ENCODE data around the gene SS18L1. TPM values are rescaled to one million over a fixed set of nuclear protein-coding genes. Genes with fewer than 3 reads are reported as not detected.

Gene SS18L1
- total RNA-seq, 2 experiments from 2014 or later, result 21.0 to 23.3 TPM

- peaks cover 1% of the 10 kb centered on the region for H3K36me3 Mint-ChIP-seq
- POLR2A ChIA-PET, result interaction anchor here (0.8 to 1.2 kb wide), 2 partner anchors 39 to 205 kb away, joined by 3 read pairs; partner anchors contain the start of genes PSMA7, RPS21 and SS18L1
- H3K27me3 Mint-ChIP-seq, result no peaks in the 10 kb centered on the region
- no peaks in the 10 kb centered on the region for H3K9me3 Mint-ChIP-seq
- no peak for DNase-seq
- peak overlapping the region; percentile 94 for H3K4me3 Mint-ChIP-seq
- peak overlapping the region; percentile 96 for H3K27ac Mint-ChIP-seq
- no peak for ATAC-seq (ENCODE audit: low read depth)
- peaks cover 21% of the 10 kb centered on the region for H3K4me1 Mint-ChIP-seq
These were observed 38.2 kb downstream of the SS18L1 start for GRCh38 chr20:62181808-62182207.

GRCh38 chr20:62182469-62183425 is 39.2 kb downstream of the SS18L1 start, which contains the start of gene MTG2:
MTG2 (plus strand) TSS chr20:62183028; CDS start chr20:62193421, 10,393 bp downstream.
- H3K4me1 Mint-ChIP-seq, result peaks cover 26% of the 10 kb centered on the region
- no peaks in the 10 kb centered on the region for H3K27me3 Mint-ChIP-seq
- POLR2A ChIA-PET, result interaction anchor here (0.7 to 1.3 kb wide), 3 partner anchors 116 to 204 kb away, joined by 3 to 6 read pairs (median 3); partner anchors contain the start of genes RPS21 and TAF4
- H3K36me3 Mint-ChIP-seq, result peaks cover 1% of the 10 kb centered on the region
- H3K4me3 Mint-ChIP-seq, result peak within 1 kb of the TSS; percentile 94
- ATAC-seq (ENCODE audit: low read depth) (peak; percentile 98), DNase-seq (peak; percentile 93)
- peak within 1 kb of the TSS; percentile 96 for H3K27ac Mint-ChIP-seq
- no peaks in the 10 kb centered on the region for H3K9me3 Mint-ChIP-seq

- POLR2A ChIA-PET, result interaction anchor here (1.3 kb wide), 1 partner anchor 117 kb away, joined by 6 read pairs; the partner anchor contains the start of gene TAF4
- Mint-ChIP-seq H3K27ac (peak overlapping the region; percentile 96), H3K4me1 (peaks cover 28% of the 10 kb centered on the region)
These were observed 40.0 kb downstream of the SS18L1 start for GRCh38 chr20:62183426-62184142.

GRCh38 chr20:62186096-62186426 is 42.5 kb downstream of the SS18L1 start:
- Mint-ChIP-seq H3K27me3 (no peaks in the 10 kb centered on the region), H3K4me1 (peaks cover 31% of the 10 kb centered on the region)

More at GRCh38 chr20:62183426-62184142, 40.0 kb downstream of the SS18L1 start:
- DNase-seq (no peak), ATAC-seq (ENCODE audit: low read depth) (no peak)
- peak overlapping the region; percentile 94 for H3K4me3 Mint-ChIP-seq
- H3K36me3 Mint-ChIP-seq, result peaks cover 1% of the 10 kb centered on the region
- H3K9me3 Mint-ChIP-seq, result no peaks in the 10 kb centered on the region
- no peaks in the 10 kb centered on the region for H3K27me3 Mint-ChIP-seq

GRCh38 chr20:62186887-62187866 is 43.6 kb downstream of the SS18L1 start:
- no peaks in the 10 kb centered on the region for H3K9me3 Mint-ChIP-seq
- H3K36me3 Mint-ChIP-seq, result peaks cover 5% of the 10 kb centered on the region
- ATAC-seq (ENCODE audit: low read depth) (no peak), DNase-seq (no peak)
- H3K4me3 Mint-ChIP-seq, result no peak overlapping the region
- POLR2A ChIA-PET, result no interaction called here
- no peaks in the 10 kb centered on the region for H3K27me3 Mint-ChIP-seq
- H3K4me1 Mint-ChIP-seq, result peaks cover 25% of the 10 kb centered on the region
- H3K27ac Mint-ChIP-seq, result no peak overlapping the region

More at GRCh38 chr20:62186096-62186426, 42.5 kb downstream of the SS18L1 start:
- no peak for DNase-seq
- POLR2A ChIA-PET, result no interaction called here
- ATAC-seq (ENCODE audit: low read depth), result no peak
- Mint-ChIP-seq H3K9me3 (no peaks in the 10 kb centered on the region), H3K36me3 (peaks cover 5% of the 10 kb centered on the region), H3K4me3 (no peak overlapping the region), H3K27ac (no peak overlapping the region)

GRCh38 chr20:62190639-62191411 is 47.3 kb downstream of the SS18L1 start:
- DNase-seq (no peak), ATAC-seq (ENCODE audit: low read depth) (no peak)
- Mint-ChIP-seq H3K36me3 (peaks cover 7% of the 10 kb centered on the region), H3K27me3 (no peaks in the 10 kb centered on the region), H3K4me1 (peaks cover 12% of the 10 kb centered on the region), H3K9me3 (no peaks in the 10 kb centered on the region), H3K27ac (no peak overlapping the region), H3K4me3 (no peak overlapping the region)
- POLR2A ChIA-PET, result no interaction called here

- H3K4me1 Mint-ChIP-seq, result peaks cover 12% of the 10 kb centered on the region
- POLR2A ChIA-PET, result no interaction called here
These were observed 48.4 kb downstream of the SS18L1 start for GRCh38 chr20:62191781-62192559.

GRCh38 chr20:62192635-62193034 is 49.1 kb downstream of the SS18L1 start:
- H3K9me3 Mint-ChIP-seq, result no peaks in the 10 kb centered on the region
- H3K4me1 Mint-ChIP-seq, result peaks cover 7% of the 10 kb centered on the region
- H3K36me3 Mint-ChIP-seq, result peaks cover 7% of the 10 kb centered on the region
- no peak for DNase-seq
- H3K27me3 Mint-ChIP-seq, result no peaks in the 10 kb centered on the region
- no peak overlapping the region for H3K4me3 Mint-ChIP-seq
- POLR2A ChIA-PET, result no interaction called here
- ATAC-seq (ENCODE audit: low read depth), result no peak
- no peak overlapping the region for H3K27ac Mint-ChIP-seq

More at GRCh38 chr20:62191781-62192559, 48.4 kb downstream of the SS18L1 start:
- no peaks in the 10 kb centered on the region for H3K9me3 Mint-ChIP-seq
- no peak overlapping the region for H3K4me3 Mint-ChIP-seq
- ATAC-seq (ENCODE audit: low read depth), result no peak
- peaks cover 7% of the 10 kb centered on the region for H3K36me3 Mint-ChIP-seq
- no peak overlapping the region for H3K27ac Mint-ChIP-seq
- no peak for DNase-seq
- H3K27me3 Mint-ChIP-seq, result no peaks in the 10 kb centered on the region

- peaks cover 7% of the 10 kb centered on the region for H3K36me3 Mint-ChIP-seq
- H3K9me3 Mint-ChIP-seq, result no peaks in the 10 kb centered on the region
- no peak overlapping the region for H3K27ac Mint-ChIP-seq
- ATAC-seq (ENCODE audit: low read depth) (no peak), DNase-seq (no peak)
- POLR2A ChIA-PET, result no interaction called here
- no peak overlapping the region for H3K4me3 Mint-ChIP-seq
- peaks cover 5% of the 10 kb centered on the region for H3K4me1 Mint-ChIP-seq
- H3K27me3 Mint-ChIP-seq, result no peaks in the 10 kb centered on the region
These were observed 49.8 kb downstream of the SS18L1 start for GRCh38 chr20:62193079-62194025.

- ATAC-seq (ENCODE audit: low read depth), result no peak
- POLR2A ChIA-PET, result no interaction called here
- H3K36me3 Mint-ChIP-seq, result peaks cover 16% of the 10 kb centered on the region
These were observed 51.5 kb downstream of the SS18L1 start for GRCh38 chr20:62195075-62195405.

GRCh38 chr20:62195736-62196135 is 52.2 kb downstream of the SS18L1 start:
- Mint-ChIP-seq H3K4me1 (peaks cover 1% of the 10 kb centered on the region), H3K27me3 (no peaks in the 10 kb centered on the region), H3K9me3 (no peaks in the 10 kb centered on the region), H3K36me3 (peaks cover 18% of the 10 kb centered on the region), H3K4me3 (no peak overlapping the region), H3K27ac (no peak overlapping the region)
- POLR2A ChIA-PET, result no interaction called here
- no peak for ATAC-seq (ENCODE audit: low read depth)
- no peak for DNase-seq

More at GRCh38 chr20:62195075-62195405, 51.5 kb downstream of the SS18L1 start:
- no peak overlapping the region for H3K27ac Mint-ChIP-seq
- H3K4me3 Mint-ChIP-seq, result no peak overlapping the region
- H3K9me3 Mint-ChIP-seq, result no peaks in the 10 kb centered on the region
- no peaks in the 10 kb centered on the region for H3K27me3 Mint-ChIP-seq
- DNase-seq, result no peak
- peaks cover 3% of the 10 kb centered on the region for H3K4me1 Mint-ChIP-seq

All from activated naive CD8-positive, alpha-beta T cell treated with anti-CD3 and anti-CD28 coated beads, Interleukin-2, amount 10 ng/mL, durations not matched to agents 7 days and 5 days (primary cell).